WTC11 (cell line): ENCODE data around the gene FAM181A. TPM values are rescaled to one million over a fixed set of nuclear protein-coding genes. Genes with fewer than 3 reads are reported as not detected.

Experiments
- ATAC-seq: fragments of 200-7000 bp; cut with Tn5 transposase; 2 replicates; pipeline ENCODE4 v1.10.0; 2021; ENCODE audit warnings: mild to moderate bottlenecking, moderate library complexity
- CTCF ChIA-PET: fragments of 300-600 bp; sonication (Branson Sonifier 250); formaldehyde crosslinking; loops from one replicate; lab custom pipeline; 2021; ENCODE audit warnings: antibody characterized with exemption; lab: Charles Lee
- POLR2A ChIA-PET: fragments of 350-600 bp; sonication (Branson Sonifier 250); formaldehyde crosslinking; loops from one replicate; lab custom pipeline; 2021; ENCODE audit warnings: antibody characterized with exemption; lab: Charles Lee
- DNase-seq: peaks from one replicate; pipeline ENCODE4 v3.0.0; 2021; ENCODE audit warnings: low spot score
- H3K27ac Mint-ChIP-seq: 2 replicates; pipeline ENCODE4 v1.8.0; 2021; ENCODE audit warnings: mixed read lengths
- H3K27me3 Mint-ChIP-seq: 2 replicates; pipeline ENCODE4 v1.8.0; 2021; ENCODE audit warnings: low read depth, mild to moderate bottlenecking, moderate library complexity, mixed read lengths
- H3K36me3 Mint-ChIP-seq: 2 replicates; pipeline ENCODE4 v1.8.0; 2021; ENCODE audit warnings: mixed read lengths
- H3K4me1 Mint-ChIP-seq: 2 replicates; pipeline ENCODE4 v1.8.0; 2022; ENCODE audit warnings: mixed read lengths
- H3K4me3 Mint-ChIP-seq: 2 replicates; pipeline ENCODE4 v1.8.0; 2021; ENCODE audit warnings: mild to moderate bottlenecking, moderate library complexity, mixed read lengths
- H3K9me3 Mint-ChIP-seq: 2 replicates; pipeline ENCODE4 v1.8.0; 2021; ENCODE audit warnings: mixed read lengths
- ATF1 ChIP-seq: sonication (generic); formaldehyde crosslinking; IDR thresholded peaks from 2 replicates; pipeline ENCODE4 v1.8.1; 2023; ENCODE audit warnings: mild to moderate bottlenecking, moderate library complexity, missing genetic modification reagents
- CREM ChIP-seq: sonication (generic); formaldehyde crosslinking; IDR thresholded peaks from 2 replicates; pipeline ENCODE4 v1.8.1; 2022; ENCODE audit warnings: mild to moderate bottlenecking, missing genetic modification reagents, moderate library complexity
- EMX1 ChIP-seq: fragments of 250-450 bp; sonication (Bioruptor Pico); IDR thresholded peaks from 2 replicates; pipeline ENCODE4 v1.8.0; 2021; ENCODE audit warnings: mild to moderate bottlenecking
- ETV6 ChIP-seq: sonication (generic); formaldehyde crosslinking; IDR thresholded peaks from 2 replicates; pipeline ENCODE4 v1.8.1; 2022; ENCODE audit warnings: mild to moderate bottlenecking, missing genetic modification reagents
- FOXK1 ChIP-seq: sonication (generic); formaldehyde crosslinking; IDR thresholded peaks from 2 replicates; pipeline ENCODE4 v1.8.0; 2022; ENCODE audit warnings: mild to moderate bottlenecking, moderate library complexity, missing genetic modification reagents
- FOXP1 ChIP-seq: sonication (generic); formaldehyde crosslinking; IDR thresholded peaks from 2 replicates; pipeline ENCODE4 v1.8.0; 2022; ENCODE audit warnings: missing genetic modification reagents, mild to moderate bottlenecking, moderate library complexity, borderline replicate concordance
- GABPB1 ChIP-seq: sonication (generic); formaldehyde crosslinking; IDR thresholded peaks from 2 replicates; pipeline ENCODE4 v1.8.1; 2023; ENCODE audit warnings: mild to moderate bottlenecking, missing genetic modification reagents
- GTF2I ChIP-seq: fragments of 250-450 bp; sonication (Bioruptor Pico); conservative IDR thresholded peaks from 2 replicates; pipeline ENCODE4 v1.4.0; 2021; ENCODE audit warnings: mild to moderate bottlenecking
- IRF2 ChIP-seq: sonication (generic); formaldehyde crosslinking; IDR thresholded peaks from 2 replicates; pipeline ENCODE4 v1.8.0; 2022; ENCODE audit warnings: low read depth, missing genetic modification reagents, borderline replicate concordance
- JAZF1 ChIP-seq: fragments of 250-450 bp; sonication (Bioruptor Pico); IDR thresholded peaks from 2 replicates; pipeline ENCODE4 v1.9.0; 2021; ENCODE audit warnings: moderate library complexity, mild to moderate bottlenecking, inconsistent platforms
- JUN ChIP-seq: sonication (generic); formaldehyde crosslinking; IDR thresholded peaks from 2 replicates; pipeline ENCODE4 v1.8.0; 2023; ENCODE audit warnings: mild to moderate bottlenecking, missing genetic modification reagents
- KAT7 ChIP-seq: sonication (generic); formaldehyde crosslinking; IDR thresholded peaks from 2 replicates; pipeline ENCODE4 v1.8.1; 2023; ENCODE audit warnings: missing genetic modification reagents, mild to moderate bottlenecking, borderline replicate concordance
- NFYB ChIP-seq: sonication (generic); formaldehyde crosslinking; conservative IDR thresholded peaks from 2 replicates; pipeline ENCODE4 v1.8.0; 2022; ENCODE audit warnings: low read depth, missing genetic modification reagents
- NR1H2 ChIP-seq: sonication (generic); formaldehyde crosslinking; IDR thresholded peaks from 2 replicates; pipeline ENCODE4 v1.9.0; 2021; ENCODE audit warnings: mild to moderate bottlenecking, moderate library complexity, missing genetic modification reagents
- NR3C1 ChIP-seq: sonication (generic); formaldehyde crosslinking; conservative IDR thresholded peaks from 2 replicates; pipeline ENCODE4 v1.8.1; 2023; ENCODE audit warnings: low read depth, mild to moderate bottlenecking, missing genetic modification reagents
- SOX15 ChIP-seq: fragments of 250-450 bp; sonication (Bioruptor Pico); IDR thresholded peaks from 2 replicates; pipeline ENCODE4 v1.9.0; 2021; ENCODE audit warnings: mild to moderate bottlenecking
- TCF7 ChIP-seq: sonication (generic); formaldehyde crosslinking; IDR thresholded peaks from 2 replicates; pipeline ENCODE4 v1.8.0; 2022; ENCODE audit warnings: mild to moderate bottlenecking, low read depth, missing genetic modification reagents, moderate library complexity
- TP53 ChIP-seq: sonication (generic); formaldehyde crosslinking; IDR thresholded peaks from 2 replicates; pipeline ENCODE4 v1.8.1; 2023; ENCODE audit warnings: mild to moderate bottlenecking, missing genetic modification reagents
- ZNF121 ChIP-seq: sonication (generic); formaldehyde crosslinking; IDR thresholded peaks from 2 replicates; pipeline ENCODE4 v1.8.0; 2023; ENCODE audit warnings: missing genetic modification reagents
- ZNF219 ChIP-seq: sonication (generic); formaldehyde crosslinking; IDR thresholded peaks from 2 replicates; pipeline ENCODE4 v1.8.0; 2023; ENCODE audit warnings: missing genetic modification reagents, mild to moderate bottlenecking, borderline replicate concordance
- ZNF263 ChIP-seq: sonication (generic); formaldehyde crosslinking; IDR thresholded peaks from 2 replicates; pipeline ENCODE4 v1.8.1; 2022; ENCODE audit warnings: low read depth, mild to moderate bottlenecking, moderate library complexity, missing genetic modification reagents
- ZNF416 ChIP-seq: fragments of 250-450 bp; sonication (Bioruptor Pico); IDR thresholded peaks from 2 replicates; pipeline ENCODE4 v1.9.0; 2021; ENCODE audit warnings: mild to moderate bottlenecking, inconsistent platforms
- ZNF512 ChIP-seq: sonication (generic); formaldehyde crosslinking; IDR thresholded peaks from 2 replicates; pipeline ENCODE4 v1.8.1; 2022; ENCODE audit warnings: missing genetic modification reagents, borderline replicate concordance
- ZNF671 ChIP-seq: fragments of 250-450 bp; sonication (Bioruptor Pico); IDR thresholded peaks from 2 replicates; pipeline ENCODE4 v1.8.0; 2021; ENCODE audit warnings: mild to moderate bottlenecking
- total RNA-seq: library from RNA; stranded (reverse); gene quantifications from 3 replicates; pipeline ENCODE4 v1.2.3, GENCODE V29; 2021
- TF ChIP-seq, protein P1 (sequence below): sonication (generic); formaldehyde crosslinking; IDR thresholded peaks from 2 replicates; pipeline ENCODE4 v1.8.1; 2023; ENCODE audit warnings: mild to moderate bottlenecking, missing genetic modification reagents
- TF ChIP-seq, protein P2 (sequence below): sonication (generic); formaldehyde crosslinking; IDR thresholded peaks from 2 replicates; pipeline ENCODE4 v1.8.0; 2022; ENCODE audit warnings: mild to moderate bottlenecking, missing genetic modification reagents
- TF ChIP-seq, protein P3 (sequence below): sonication (generic); formaldehyde crosslinking; conservative IDR thresholded peaks from 2 replicates; pipeline ENCODE4 v1.8.1; 2022; ENCODE audit warnings: mild to moderate bottlenecking, missing genetic modification reagents
- TF ChIP-seq, protein P4 (sequence below): sonication (generic); formaldehyde crosslinking; IDR thresholded peaks from 2 replicates; pipeline ENCODE4 v1.8.1; 2023; ENCODE audit warnings: mild to moderate bottlenecking, missing genetic modification reagents, borderline replicate concordance

The FAM181A gene
- total RNA-seq, 1 experiment from 2014 or later: not detected

DNA sequence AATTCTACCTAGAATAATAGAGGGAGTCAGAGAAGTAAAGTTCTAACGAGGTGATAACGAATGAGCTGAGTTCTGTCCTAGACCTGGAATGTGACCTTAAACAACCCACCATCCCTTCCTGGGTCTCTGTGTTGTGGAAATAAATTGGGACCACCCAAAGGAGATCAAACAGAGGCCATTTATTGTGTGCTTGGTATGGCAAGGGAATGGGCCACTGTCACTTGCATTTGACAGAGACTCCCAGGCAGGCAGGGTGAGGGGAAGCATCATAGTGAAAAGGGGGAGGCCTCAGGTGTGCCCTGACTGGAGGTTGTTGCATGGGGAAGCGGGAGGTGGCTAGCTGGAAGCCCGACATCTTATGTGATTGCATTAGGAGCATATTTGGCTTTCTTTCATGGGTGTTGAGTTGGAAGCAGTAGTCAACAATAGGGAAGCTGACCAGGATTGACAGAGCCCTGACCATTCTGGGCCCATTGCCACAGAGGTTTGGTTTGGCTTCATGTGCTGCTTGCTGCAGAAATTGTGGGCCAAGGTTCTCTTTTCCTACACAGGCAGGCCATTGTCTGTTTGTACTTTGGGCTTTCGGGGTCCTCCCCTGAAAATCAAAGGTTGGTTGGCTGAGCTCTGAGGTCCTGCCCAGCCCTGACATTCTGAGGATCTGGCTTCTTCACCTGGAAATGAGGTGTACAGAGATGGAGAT lies 17.6 kb upstream of the FAM181A start:
- H3K36me3 Mint-ChIP-seq: no peaks in the 10 kb centered on the region
- no peaks in the 10 kb centered on the region for H3K9me3 Mint-ChIP-seq
- CTCF ChIA-PET: interaction anchor here (1.0 kb wide), 1 partner anchor 255 kb away, joined by 3 read pairs; no protein-coding TSS in a partner anchor
- H3K27ac Mint-ChIP-seq: no peak overlapping the region
- no peaks in the 10 kb centered on the region; the same call in 1 of the 2 replicates for H3K27me3 Mint-ChIP-seq
- ATAC-seq: no peak
- POLR2A ChIA-PET: no interaction called here
- no peak overlapping the region for H3K4me3 Mint-ChIP-seq
- DNase-seq: no peak
- H3K4me1 Mint-ChIP-seq: peaks cover 16% of the 10 kb centered on the region
- TF ChIP-seq NFYB (CRISPR knock-in tag) (no peak), ZNF219 (CRISPR knock-in tag) (no peak), ZNF416 (CRISPR knock-in tag) (no peak), TP53 (CRISPR knock-in tag) (no peak), GTF2I (no peak), NR3C1 (CRISPR knock-in tag) (no peak), JUN (CRISPR knock-in tag) (no peak), NR1H2 (CRISPR knock-in tag) (no peak), GABPB1 (CRISPR knock-in tag) (no peak), JAZF1 (CRISPR knock-in tag) (no peak), ZNF263 (CRISPR knock-in tag) (no peak), EMX1 (no peak), KAT7 (CRISPR knock-in tag) (no peak)
- TF ChIP-seq, protein P1, sequence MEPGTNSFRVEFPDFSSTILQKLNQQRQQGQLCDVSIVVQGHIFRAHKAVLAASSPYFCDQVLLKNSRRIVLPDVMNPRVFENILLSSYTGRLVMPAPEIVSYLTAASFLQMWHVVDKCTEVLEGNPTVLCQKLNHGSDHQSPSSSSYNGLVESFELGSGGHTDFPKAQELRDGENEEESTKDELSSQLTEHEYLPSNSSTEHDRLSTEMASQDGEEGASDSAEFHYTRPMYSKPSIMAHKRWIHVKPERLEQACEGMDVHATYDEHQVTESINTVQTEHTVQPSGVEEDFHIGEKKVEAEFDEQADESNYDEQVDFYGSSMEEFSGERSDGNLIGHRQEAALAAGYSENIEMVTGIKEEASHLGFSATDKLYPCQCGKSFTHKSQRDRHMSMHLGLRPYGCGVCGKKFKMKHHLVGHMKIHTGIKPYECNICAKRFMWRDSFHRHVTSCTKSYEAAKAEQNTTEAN: no peak

DNA sequence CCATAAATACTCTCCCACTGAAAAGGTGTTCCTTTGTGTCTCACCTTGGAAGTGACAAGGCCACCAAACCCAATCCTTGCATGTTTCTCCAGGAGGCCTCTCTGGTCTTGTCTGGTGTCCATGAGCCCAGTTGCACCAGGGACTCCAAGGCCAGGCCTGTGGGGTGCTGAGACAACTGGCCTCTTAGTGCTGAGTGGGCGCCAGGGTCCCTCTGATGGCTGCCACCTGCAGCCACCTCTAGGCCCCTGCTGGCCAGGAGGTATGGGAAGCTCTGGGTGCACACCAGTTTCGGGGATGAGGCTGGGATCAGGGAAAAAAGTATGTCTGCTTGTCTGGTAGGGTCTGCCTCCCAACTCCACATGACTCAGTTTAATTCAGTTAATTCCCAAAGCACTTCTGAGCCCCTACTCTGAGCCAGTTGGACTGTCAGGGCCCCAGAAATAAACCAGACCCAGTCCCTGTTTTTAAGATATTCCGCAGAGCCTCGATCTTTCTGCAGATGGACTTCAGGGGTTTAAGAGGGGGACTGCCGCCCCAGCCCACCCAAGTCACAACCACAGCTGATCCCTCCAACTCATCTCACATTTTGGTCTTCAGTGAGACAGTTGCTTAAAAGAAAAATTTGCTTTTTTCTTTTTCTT lies 15.0 kb upstream of the FAM181A start:
- no peaks in the 10 kb centered on the region for H3K9me3 Mint-ChIP-seq
- TF ChIP-seq FOXP1: no peak
- TF ChIP-seq, protein P2, sequence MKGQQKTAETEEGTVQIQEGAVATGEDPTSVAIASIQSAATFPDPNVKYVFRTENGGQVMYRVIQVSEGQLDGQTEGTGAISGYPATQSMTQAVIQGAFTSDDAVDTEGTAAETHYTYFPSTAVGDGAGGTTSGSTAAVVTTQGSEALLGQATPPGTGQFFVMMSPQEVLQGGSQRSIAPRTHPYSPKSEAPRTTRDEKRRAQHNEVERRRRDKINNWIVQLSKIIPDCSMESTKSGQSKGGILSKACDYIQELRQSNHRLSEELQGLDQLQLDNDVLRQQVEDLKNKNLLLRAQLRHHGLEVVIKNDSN (CRISPR knock-in tag): no peak
- TF ChIP-seq, protein P3, sequence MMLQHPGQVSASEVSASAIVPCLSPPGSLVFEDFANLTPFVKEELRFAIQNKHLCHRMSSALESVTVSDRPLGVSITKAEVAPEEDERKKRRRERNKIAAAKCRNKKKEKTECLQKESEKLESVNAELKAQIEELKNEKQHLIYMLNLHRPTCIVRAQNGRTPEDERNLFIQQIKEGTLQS (CRISPR knock-in tag): no peak
- no peak for TF ChIP-seq CREM
- no peak for TF ChIP-seq ETV6 (CRISPR knock-in tag)
- TF ChIP-seq ZNF121 (CRISPR knock-in tag): no peak
- no peak for TF ChIP-seq ZNF263 (CRISPR knock-in tag)
- TF ChIP-seq GTF2I: no peak
- TF ChIP-seq ZNF671 (CRISPR knock-in tag): no peak
- no peak for TF ChIP-seq IRF2 (CRISPR knock-in tag)
- TF ChIP-seq, protein P4, sequence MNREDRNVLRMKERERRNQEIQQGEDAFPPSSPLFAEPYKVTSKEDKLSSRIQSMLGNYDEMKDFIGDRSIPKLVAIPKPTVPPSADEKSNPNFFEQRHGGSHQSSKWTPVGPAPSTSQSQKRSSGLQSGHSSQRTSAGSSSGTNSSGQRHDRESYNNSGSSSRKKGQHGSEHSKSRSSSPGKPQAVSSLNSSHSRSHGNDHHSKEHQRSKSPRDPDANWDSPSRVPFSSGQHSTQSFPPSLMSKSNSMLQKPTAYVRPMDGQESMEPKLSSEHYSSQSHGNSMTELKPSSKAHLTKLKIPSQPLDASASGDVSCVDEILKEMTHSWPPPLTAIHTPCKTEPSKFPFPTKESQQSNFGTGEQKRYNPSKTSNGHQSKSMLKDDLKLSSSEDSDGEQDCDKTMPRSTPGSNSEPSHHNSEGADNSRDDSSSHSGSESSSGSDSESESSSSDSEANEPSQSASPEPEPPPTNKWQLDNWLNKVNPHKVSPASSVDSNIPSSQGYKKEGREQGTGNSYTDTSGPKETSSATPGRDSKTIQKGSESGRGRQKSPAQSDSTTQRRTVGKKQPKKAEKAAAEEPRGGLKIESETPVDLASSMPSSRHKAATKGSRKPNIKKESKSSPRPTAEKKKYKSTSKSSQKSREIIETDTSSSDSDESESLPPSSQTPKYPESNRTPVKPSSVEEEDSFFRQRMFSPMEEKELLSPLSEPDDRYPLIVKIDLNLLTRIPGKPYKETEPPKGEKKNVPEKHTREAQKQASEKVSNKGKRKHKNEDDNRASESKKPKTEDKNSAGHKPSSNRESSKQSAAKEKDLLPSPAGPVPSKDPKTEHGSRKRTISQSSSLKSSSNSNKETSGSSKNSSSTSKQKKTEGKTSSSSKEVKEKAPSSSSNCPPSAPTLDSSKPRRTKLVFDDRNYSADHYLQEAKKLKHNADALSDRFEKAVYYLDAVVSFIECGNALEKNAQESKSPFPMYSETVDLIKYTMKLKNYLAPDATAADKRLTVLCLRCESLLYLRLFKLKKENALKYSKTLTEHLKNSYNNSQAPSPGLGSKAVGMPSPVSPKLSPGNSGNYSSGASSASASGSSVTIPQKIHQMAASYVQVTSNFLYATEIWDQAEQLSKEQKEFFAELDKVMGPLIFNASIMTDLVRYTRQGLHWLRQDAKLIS: no peak
- no peak for TF ChIP-seq ATF1 (CRISPR knock-in tag)
- TF ChIP-seq ZNF219 (CRISPR knock-in tag): no peak
- no peak for TF ChIP-seq FOXK1 (CRISPR knock-in tag)
- TF ChIP-seq ZNF512: no peak
- TF ChIP-seq SOX15 (CRISPR knock-in tag): no peak
- no peak for TF ChIP-seq TCF7 (CRISPR knock-in tag)
- ATAC-seq (no peak), DNase-seq (no peak)
- ChIA-PET CTCF (interaction anchor here (3.8 kb wide), 1 partner anchor 8 kb away, joined by 19 read pairs; no protein-coding TSS in a partner anchor), POLR2A (no interaction called here)
- H3K4me3 Mint-ChIP-seq: no peak overlapping the region
- H3K36me3 Mint-ChIP-seq: no peaks in the 10 kb centered on the region
- H3K4me1 Mint-ChIP-seq: no peaks in the 10 kb centered on the region
- no peaks in the 10 kb centered on the region; the same call in 1 of the 2 replicates for H3K27me3 Mint-ChIP-seq
- H3K27ac Mint-ChIP-seq: no peak overlapping the region
